KMS-11 (cell line): ENCODE data around the gene SDC4.

Experiments used
- H2AFZ ChIP-seq: fragments of 200-600 bp; sonication (generic); 2 replicates; pipeline ENCODE4 v1.6.1; 2016; ENCODE audit warnings: antibody characterized with exemption, mixed run types, low read depth
- H3K27ac ChIP-seq: fragments of 200-600 bp; sonication (generic); 2 replicates; pipeline ENCODE4 v1.6.1; 2016; ENCODE audit warnings: mild to moderate bottlenecking, mixed run types
- H3K27me3 ChIP-seq: fragments of 200-600 bp; sonication (generic); 2 replicates; pipeline ENCODE4 v1.6.1; 2017; ENCODE audit warnings: mild to moderate bottlenecking, low read depth, mixed run types, moderate library complexity; ENCODE audit not compliant: insufficient read depth
- H3K36me3 ChIP-seq: fragments of 200-600 bp; sonication (generic); 2 replicates; pipeline ENCODE4 v1.6.1; 2017; ENCODE audit warnings: mild to moderate bottlenecking, mixed run types; ENCODE audit not compliant: insufficient read depth
- H3K4me1 ChIP-seq: fragments of 200-600 bp; sonication (generic); 2 replicates; pipeline ENCODE4 v1.6.1; 2016; ENCODE audit warnings: mild to moderate bottlenecking, low read depth, mixed run types; ENCODE audit not compliant: poor library complexity, severe bottlenecking
- H3K4me2 ChIP-seq: fragments of 200-600 bp; sonication (generic); 2 replicates; pipeline ENCODE4 v1.7.0; 2016; ENCODE audit warnings: mild to moderate bottlenecking, mixed run types
- H3K4me3 ChIP-seq: fragments of 200-600 bp; sonication (generic); IDR thresholded peaks from 2 replicates; pipeline ENCODE4 v1.6.1; 2017; ENCODE audit warnings: low read depth, low read length, mixed read lengths; ENCODE audit not compliant: insufficient read depth
- H3K79me2 ChIP-seq: fragments of 200-600 bp; sonication (generic); 2 replicates; pipeline ENCODE4 v1.6.1; 2016; ENCODE audit warnings: low read depth, mixed run types; ENCODE audit not compliant: insufficient read depth
- H3K9ac ChIP-seq: fragments of 200-600 bp; sonication (generic); 2 replicates; pipeline ENCODE4 v1.6.1; 2016; ENCODE audit warnings: mild to moderate bottlenecking, mixed run types
- H4K20me1 ChIP-seq: fragments of 200-600 bp; sonication (generic); 2 replicates; pipeline ENCODE4 v1.6.1; 2016; ENCODE audit warnings: mild to moderate bottlenecking, mixed run types; ENCODE audit not compliant: insufficient read depth
- CTCF ChIP-seq: fragments of 200-600 bp; sonication (generic); conservative IDR thresholded peaks from 2 replicates; pipeline ENCODE4 v1.6.1; 2017; ENCODE audit warnings: low read depth, mild to moderate bottlenecking, antibody characterized with exemption, low read length, moderate library complexity, mixed read lengths

The SDC4 gene

DNA sequence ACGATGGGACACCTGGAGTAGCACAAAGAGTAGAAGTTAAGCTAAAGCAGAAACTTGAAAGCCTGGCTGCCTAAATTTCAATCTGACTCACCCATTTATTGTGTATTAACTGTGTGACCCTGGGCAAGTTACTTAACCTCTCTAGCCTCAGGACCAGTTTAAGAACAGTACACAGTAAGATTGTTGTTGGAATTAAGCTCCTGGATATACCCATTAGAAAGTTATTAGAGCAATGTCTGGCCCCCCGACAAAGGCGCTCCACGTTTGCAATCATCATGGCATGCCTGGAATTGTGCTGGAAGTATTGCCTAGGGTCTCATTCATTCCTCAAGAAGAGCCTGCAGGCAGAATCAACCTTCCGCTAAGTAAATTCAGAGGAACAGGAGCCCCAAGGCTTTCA, 1.4 kb downstream of the SDC4 start:
- Histone ChIP-seq H3K36me3 (no peaks in the 10 kb centered on the region), H3K79me2 (no peaks in the 10 kb centered on the region; the same call in none of the 2 replicates), H3K27me3 (no peaks in the 10 kb centered on the region), H3K4me3 (no peak overlapping the region), H2AFZ (no peak overlapping the region), H3K4me2 (peak overlapping the region; percentile 79), H3K9ac (no peak overlapping the region), H3K4me1 (peaks cover 48% of the 10 kb centered on the region), H4K20me1 (no peaks in the 10 kb centered on the region), H3K27ac (no peak overlapping the region)
- TF ChIP-seq CTCF: no peak

GRCh38 chr20:45346291-45346718, 1.9 kb downstream of the SDC4 start:
- Histone ChIP-seq H3K9ac (no peak overlapping the region), H3K4me1 (peaks cover 50% of the 10 kb centered on the region)
- no peak for TF ChIP-seq CTCF

GRCh38 chr20:45345104-45345936, 2.9 kb downstream of the SDC4 start:
- Histone ChIP-seq H3K9ac (no peak overlapping the region), H3K27me3 (no peaks in the 10 kb centered on the region), H3K79me2 (no peaks in the 10 kb centered on the region; the same call in none of the 2 replicates), H3K4me2 (no peak overlapping the region), H3K36me3 (no peaks in the 10 kb centered on the region), H4K20me1 (no peaks in the 10 kb centered on the region), H3K27ac (no peak overlapping the region), H3K4me3 (no peak overlapping the region), H2AFZ (no peak overlapping the region), H3K4me1 (peaks cover 52% of the 10 kb centered on the region)
- no peak for TF ChIP-seq CTCF

More at GRCh38 chr20:45346291-45346718, 1.9 kb downstream of the SDC4 start:
- Histone ChIP-seq H3K27me3 (no peaks in the 10 kb centered on the region), H3K79me2 (no peaks in the 10 kb centered on the region; the same call in none of the 2 replicates), H3K27ac (no peak overlapping the region), H4K20me1 (no peaks in the 10 kb centered on the region), H3K4me2 (peak overlapping the region; percentile 79), H3K36me3 (no peaks in the 10 kb centered on the region), H3K4me3 (no peak overlapping the region), H2AFZ (no peak overlapping the region)

DNA sequence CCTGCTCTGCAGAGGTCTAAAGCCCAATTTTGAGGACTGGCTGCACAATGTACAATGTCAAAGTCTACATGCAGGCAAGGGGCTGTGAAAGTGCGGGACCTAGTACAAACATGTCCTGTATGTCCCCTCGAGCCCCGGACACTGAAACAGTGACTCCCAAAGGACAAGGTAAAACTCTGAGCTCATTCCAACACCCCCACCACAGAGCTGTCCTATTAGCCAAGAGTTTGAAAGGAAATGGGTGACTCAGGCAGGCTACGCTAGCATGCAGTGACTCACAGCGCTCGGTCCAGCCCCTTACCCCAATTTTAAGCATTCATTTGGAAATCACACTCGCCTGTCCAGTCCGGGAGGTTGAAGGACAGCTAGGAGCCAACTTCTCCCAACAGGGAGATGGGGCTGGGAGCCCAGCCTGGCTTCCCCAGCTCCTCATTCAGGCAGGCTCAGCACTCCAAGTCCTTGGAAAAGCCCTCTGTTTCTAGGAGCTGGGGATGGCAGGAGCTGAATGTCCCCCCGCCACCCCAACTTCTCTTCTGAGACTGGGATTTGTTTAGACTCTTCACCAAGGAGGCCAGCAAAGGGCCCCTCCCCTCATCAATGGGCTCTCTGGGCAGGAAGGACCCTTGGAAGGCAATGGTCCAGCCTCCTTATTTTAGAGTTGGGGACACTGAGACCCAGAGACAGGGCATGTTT, 3.9 kb downstream of the SDC4 start:
- TF ChIP-seq CTCF: no peak
- Histone ChIP-seq H3K79me2 (no peaks in the 10 kb centered on the region; the same call in none of the 2 replicates), H3K27ac (no peak overlapping the region), H3K36me3 (no peaks in the 10 kb centered on the region), H3K27me3 (no peaks in the 10 kb centered on the region), H2AFZ (no peak overlapping the region), H3K4me1 (peaks cover 52% of the 10 kb centered on the region), H4K20me1 (no peaks in the 10 kb centered on the region), H3K4me3 (no peak overlapping the region), H3K4me2 (no peak overlapping the region), H3K9ac (no peak overlapping the region)
